ENCODE results near the gene SHANK3. TPM values are rescaled to one million over a fixed set of nuclear protein-coding genes. Genes with fewer than 3 reads are reported as not detected.

Gene SHANK3
- total and polyA plus RNA-seq, 2 of the 8 experiments (the other 6 are each of a cell fraction or from before 2014, with no cell fraction given) = 1.5 to 6.0 TPM

DNA sequence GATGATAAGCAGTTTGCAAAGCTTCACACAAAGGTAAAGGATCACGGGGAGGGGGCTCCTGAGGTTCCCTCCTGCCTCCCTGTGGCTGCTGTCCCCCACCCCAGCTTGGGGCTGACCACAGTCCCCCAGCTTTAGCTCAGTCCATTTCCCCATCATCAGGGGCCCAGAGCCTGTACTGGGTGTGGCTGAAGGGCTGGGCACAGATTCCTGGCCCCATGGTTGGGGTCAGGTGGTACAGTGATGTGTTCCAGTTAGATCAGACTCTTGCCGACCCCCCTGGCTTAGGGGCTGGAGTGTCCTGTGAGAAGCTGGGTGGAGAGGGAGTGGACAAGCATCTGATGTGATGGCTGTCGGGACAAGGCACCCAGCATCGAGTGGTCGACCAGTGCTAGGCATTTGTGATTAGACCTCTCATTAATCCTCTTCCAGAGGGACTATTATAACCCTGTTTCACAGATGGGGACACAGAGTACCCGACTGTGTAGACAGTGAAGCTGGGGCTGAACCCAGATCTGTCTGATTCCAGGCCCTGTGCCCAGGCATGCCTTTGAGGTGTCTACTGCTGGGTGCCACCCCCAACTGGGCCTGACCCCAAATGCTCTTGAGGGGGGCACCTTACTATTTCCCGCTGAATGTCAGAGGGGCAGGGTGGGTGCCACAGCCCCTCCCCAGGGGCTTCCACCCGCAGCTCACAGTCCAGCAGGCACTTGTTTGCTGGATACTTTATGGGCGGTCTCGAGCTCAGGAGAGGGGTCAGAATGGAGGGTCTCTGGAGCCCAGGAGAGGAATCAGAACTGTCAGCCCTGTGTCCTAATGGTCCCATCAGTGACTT, 4.3 kb downstream of the SHANK3 start:
- FAIRE-seq = no peak
- ChIA-PET CTCF (ENCODE audit: partially characterized antibody) (interaction anchor here (0.6 to 5.3 kb wide), 8 partner anchors 15 to 102 kb away, joined by 3 to 27 read pairs (median 4); no protein-coding TSS in a partner anchor), POLR2A (ENCODE audit: partially characterized antibody) (interaction anchor here (0.6 to 1.0 kb wide), 2 partner anchors 59 to 283 kb away, joined by 3 to 4 read pairs; no protein-coding TSS in a partner anchor)
- TF ChIP-seq TBP (IDR thresholded peaks at IDR 0.05; ENCODE audit: low read depth, low read length) = no peak
- TF ChIP-seq EGR1 (IDR thresholded peaks at IDR 0.05; ENCODE audit: borderline replicate concordance, low read depth, low read length) = no peak
- TF ChIP-seq CBX8 (IDR thresholded peaks at IDR 0.05; ENCODE audit: borderline replicate concordance, low read depth, low read length) = no peak

More for the DNA sequence above, 4.3 kb downstream of the SHANK3 start:
- Histone ChIP-seq H3K36me3 (ENCODE audit: control insufficient read depth in 2 of 4, insufficient read depth in 4 of 4, low read length in 3 of 4) (peaks cover 0 to 3% (median 0%) of the 10 kb centered on the region in 4 experiments; a peak in 2 of 8 replicates), H2BK20ac (ENCODE audit: low read length) (no peak overlapping the region), H2AFZ (ENCODE audit: low read length) (no peak overlapping the region), H3K23me2 (ENCODE audit: low read depth, low read length) (peaks cover 13% of the 10 kb centered on the region), H3K79me1 (ENCODE audit: low read depth, low read length) (peaks cover 5% of the 10 kb centered on the region; the same call in 1 of the 2 replicates), H3K23ac (ENCODE audit: insufficient read length) (no peak overlapping the region), H2AK5ac (ENCODE audit: low read depth, low read length) (no peak overlapping the region), H2BK120ac (replicated peaks; ENCODE audit: low read depth, low read length) (no peak overlapping the region), H4K91ac (replicated peaks; ENCODE audit: insufficient read length, low read length) (no peak overlapping the region), H3K27me3 (replicated peaks in 1 of 4; ENCODE audit: control insufficient read depth in 3 of 4, extremely low read depth in 1 of 4, insufficient read depth in 3 of 4, low read length in 3 of 4) (peaks cover 3 to 18% (median 15%) of the 10 kb centered on the region in 4 experiments), H3K4me2 (ENCODE audit: insufficient read depth in 1 of 2, low read depth in 2 of 2, low read length in 2 of 2) (no peak overlapping the region), H2BK15ac (ENCODE audit: low read length) (no peak overlapping the region), H3K4me1 (replicated peaks in 1 of 4; ENCODE audit: control insufficient read depth in 3 of 4, insufficient read depth in 4 of 4, low read length in 3 of 4) (peaks cover 0 to 14% (median 9%) of the 10 kb centered on the region in 4 experiments; a peak in 6 of 7 replicates), H4K8ac (ENCODE audit: extremely low read depth, insufficient read depth, low read length) (no peak overlapping the region), H4K20me1 (replicated peaks in 1 of 2; ENCODE audit: control insufficient read depth in 1 of 2, insufficient read depth in 2 of 2, low read length in 2 of 2) (peaks cover 12 to 14% of the 10 kb centered on the region in 2 experiments), H3K79me2 (ENCODE audit: control insufficient read depth in 1 of 2, insufficient read depth in 2 of 2, low read length in 2 of 2) (peaks cover 0 to 5% of the 10 kb centered on the region in 2 experiments; a peak in 1 of 4 replicates), H3K9me3 (ENCODE audit: insufficient read depth in 2 of 2, low read depth in 1 of 2, low read length in 1 of 2) (no peaks in the 10 kb centered on the region), H3K4me3 (ENCODE audit: extremely low read depth in 1 of 4, insufficient read depth in 2 of 4, low read depth in 3 of 4, low read length in 4 of 4) (no peak overlapping the region), H2BK5ac (ENCODE audit: low read depth, low read length) (no peak overlapping the region), H3K4ac (replicated peaks; ENCODE audit: insufficient read length, low read depth, low read length) (no peak overlapping the region), H3K56ac (replicated peaks; ENCODE audit: insufficient read length, low read depth, low read length) (no peak overlapping the region), H3K27ac (ENCODE audit: low read depth, low read length) (no peak overlapping the region), H4K5ac (ENCODE audit: insufficient read length, low read depth, low read length) (no peak overlapping the region), H2BK12ac (ENCODE audit: low read depth, low read length) (no peak overlapping the region), H3K18ac (ENCODE audit: extremely low read depth, low read length) (no peak overlapping the region), H3K9ac (replicated peaks in 1 of 4; ENCODE audit: extremely low read depth in 1 of 4, low read depth in 3 of 4, low read length in 3 of 4) (no peak overlapping the region), H3K14ac (ENCODE audit: insufficient read length) (no peak overlapping the region)
- 93% methylated on average over 8 of the region's 10 CpGs; no CpG with 5 or more reads in 1 of the 2 experiments for WGBS, 2 experiments (ENCODE audit: extremely low coverage in 1 of 2, insufficient coverage in 1 of 2, insufficient read length in 1 of 2, insufficient replicate concordance in 2 of 2, low coverage in 1 of 2, low lambda C conversion rate in 2 of 2, missing lambda C conversion rate in 1 of 2)
- DNase-seq (ENCODE audit: low read depth in 1 of 2, low spot score in 2 of 2) = no peak
